GM10266 (cell line): ENCODE results near the gene GABRG3.

Experiments
- DNase-seq: peaks from one replicate; pipeline ENCODE4 v3.0.0; 2012; ENCODE audit errors: extremely low spot score
- CTCF ChIP-seq: IDR thresholded peaks from 2 replicates; pipeline ENCODE4 v1.5.1; 2012; ENCODE audit warnings: mild to moderate bottlenecking, low read depth; ENCODE audit not compliant: control insufficient read depth, insufficient read depth; ENCODE audit errors: missing control alignments

The GABRG3 gene

GRCh38 chr15:27426805-27427204 lies 455.8 kb downstream of the GABRG3 start:
- no peak for DNase-seq
- no peak for TF ChIP-seq CTCF

- no peak for DNase-seq
- TF ChIP-seq CTCF, result no peak
Measured at GRCh38 chr15:27427276-27427675, 456.3 kb downstream of the GABRG3 start.

GRCh38 chr15:27428151-27428550 lies 457.2 kb downstream of the GABRG3 start:
- no peak for DNase-seq
- TF ChIP-seq CTCF, result no peak

- no peak for TF ChIP-seq CTCF
- DNase-seq, result no peak
Measured at GRCh38 chr15:27429577-27429976, 458.6 kb downstream of the GABRG3 start.

- DNase-seq, result no peak
- no peak for TF ChIP-seq CTCF
Measured at GRCh38 chr15:27433604-27434003, 462.6 kb downstream of the GABRG3 start.

GRCh38 chr15:27438403-27439375 lies 467.7 kb downstream of the GABRG3 start:
- no peak for TF ChIP-seq CTCF
- DNase-seq, result no peak

GRCh38 chr15:27441120-27441519 lies 470.1 kb downstream of the GABRG3 start:
- no peak for TF ChIP-seq CTCF
- no peak for DNase-seq
